HEK293 (cell line): ENCODE data around the gene NPM3.

Experiments used
- CTCF ChIP-seq: fragments of 450-650 bp; formaldehyde crosslinking; IDR thresholded peaks from 2 replicates; pipeline ENCODE4 v1.5.1; 2016; ENCODE audit warnings: missing biosample characterization, missing genetic modification characterization
- GLI4 ChIP-seq: fragments of 450-650 bp; formaldehyde crosslinking; IDR thresholded peaks from 2 replicates; pipeline ENCODE4 v1.5.1; 2016; ENCODE audit warnings: missing biosample characterization, missing genetic modification characterization
- MYNN ChIP-seq: fragments of 450-650 bp; formaldehyde crosslinking; IDR thresholded peaks from 2 replicates; pipeline ENCODE4 v1.5.1; 2016; ENCODE audit warnings: missing biosample characterization, missing genetic modification characterization, borderline replicate concordance
- PRDM10 ChIP-seq: fragments of 450-650 bp; formaldehyde crosslinking; IDR thresholded peaks from 2 replicates; pipeline ENCODE4 v1.5.1; 2016; ENCODE audit warnings: missing biosample characterization, missing genetic modification characterization
- PRDM4 ChIP-seq: fragments of 450-650 bp; formaldehyde crosslinking; IDR thresholded peaks from 2 replicates; pipeline ENCODE4 v1.5.1; 2017; ENCODE audit warnings: missing biosample characterization, missing genetic modification characterization
- REST ChIP-seq: fragments of 450-650 bp; formaldehyde crosslinking; IDR thresholded peaks from 2 replicates; pipeline ENCODE4 v1.5.1; 2016; ENCODE audit warnings: missing biosample characterization, missing genetic modification characterization
- SP2 ChIP-seq: fragments of 450-650 bp; formaldehyde crosslinking; IDR thresholded peaks from 2 replicates; pipeline ENCODE4 v1.5.1; 2016; ENCODE audit warnings: missing biosample characterization, missing genetic modification characterization
- SP3 ChIP-seq: fragments of 450-650 bp; formaldehyde crosslinking; IDR thresholded peaks from 2 replicates; pipeline ENCODE4 v1.5.1; 2016; ENCODE audit warnings: missing biosample characterization, missing genetic modification characterization
- TCF7L2 ChIP-seq: IDR thresholded peaks from 2 replicates; pipeline ENCODE4 v1.6.1; 2011; ENCODE audit warnings: low read depth, mild to moderate bottlenecking, inconsistent platforms, low read length, moderate library complexity, borderline replicate concordance
- ZBTB6 ChIP-seq: fragments of 450-650 bp; formaldehyde crosslinking; IDR thresholded peaks from 2 replicates; pipeline ENCODE4 v1.5.1; 2017; ENCODE audit warnings: missing biosample characterization, missing genetic modification characterization
- ZFP41 ChIP-seq: fragments of 450-650 bp; formaldehyde crosslinking; IDR thresholded peaks from 2 replicates; pipeline ENCODE4 v1.5.1; 2016; ENCODE audit warnings: missing biosample characterization, missing genetic modification characterization, borderline replicate concordance
- ZFP69B ChIP-seq: fragments of 450-650 bp; formaldehyde crosslinking; IDR thresholded peaks from 2 replicates; pipeline ENCODE4 v1.5.1; 2016; ENCODE audit warnings: missing biosample characterization, missing genetic modification characterization
- ZNF133 ChIP-seq: fragments of 450-650 bp; formaldehyde crosslinking; IDR thresholded peaks from 2 replicates; pipeline ENCODE4 v1.5.1; 2016; ENCODE audit warnings: missing biosample characterization, missing genetic modification characterization
- ZNF529 ChIP-seq: fragments of 450-650 bp; formaldehyde crosslinking; IDR thresholded peaks from 2 replicates; pipeline ENCODE4 v1.5.1; 2017; ENCODE audit warnings: missing genetic modification characterization, missing biosample characterization; ENCODE audit not compliant: insufficient replicate concordance

- TF ChIP-seq CTCF (tag by site-specific recombination) (no peak), ZFP69B (no peak), REST (no peak), SP3 (tag by site-specific recombination) (no peak), ZNF133 (tag by site-specific recombination) (no peak), TCF7L2 (no peak), ZFP41 (no peak), SP2 (no peak), MYNN (no peak), GLI4 (tag by site-specific recombination) (no peak), ZBTB6 (tag by site-specific recombination) (no peak), PRDM4 (tag by site-specific recombination) (no peak), PRDM10 (no peak), ZNF529 (tag by site-specific recombination) (no peak)
Measured at GRCh38 chr10:101772017-101772894, 11.0 kb downstream of the NPM3 start.
